SK-N-SH (cell line): Measurements from ENCODE around the gene GPR171. TPM values are rescaled to one million over a fixed set of nuclear protein-coding genes. Genes with fewer than 3 reads are reported as not detected.
"Not testable (repeated sequence)": the region's sequence is repeated elsewhere in the genome, so short reads cannot be mapped to it uniquely, and the experiment has no call there.

Experiments used
- CTCF ChIA-PET: fragments of 300-600, 350-600 bp; formaldehyde crosslinking; extraction: SDS; loops from one replicate; lab custom pipeline; 2021; lab: Yijun Ruan, JAX
- POLR2A ChIA-PET: fragments of 350-600 bp; sonication (Branson Sonifier 250); formaldehyde crosslinking; extraction: SDS; loops from one replicate; lab custom pipeline; 2020; ENCODE audit warnings: antibody characterized with exemption, inconsistent platforms; lab: Yijun Ruan, JAX
- DNase-seq: peaks from one replicate; pipeline ENCODE4 v3.0.0; 2012
- H2AFZ ChIP-seq: fragments of 200-600 bp; sonication (generic); 2 replicates; pipeline ENCODE4 v1.8.1; 2016; ENCODE audit warnings: antibody characterized with exemption, mild to moderate bottlenecking, low read depth
- H3F3A ChIP-seq: fragments of 200-600 bp; sonication (generic); replicated peaks from 2 replicates; pipeline ENCODE3; 2016; ENCODE audit warnings: antibody characterized with exemption, mild to moderate bottlenecking; ENCODE audit not compliant: insufficient read depth
- H3K27ac ChIP-seq, 2 experiments: fragments of 200-500 bp in 1 of 2; fragments of 200-600 bp in 1 of 2; sonication (Bioruptor generic) in 1 of 2; sonication (generic), shearing (Covaris generic) in 1 of 2; 2 replicates each; pipeline versions ENCODE4 v1.5.1 to v1.6.1; 2014 to 2016; ENCODE audit warnings: low read depth in 2 of 2, inconsistent platforms in 1 of 2, low read length in 1 of 2, mild to moderate bottlenecking in 1 of 2, mixed read lengths in 1 of 2
- H3K27me3 ChIP-seq: fragments of 200-600 bp; sonication (generic), shearing (Covaris generic); 2 replicates; pipeline ENCODE4 v1.6.1; 2016; ENCODE audit warnings: mixed run types; ENCODE audit not compliant: insufficient read depth
- H3K36me3 ChIP-seq, 2 experiments: fragments of 200-500 bp in 1 of 2; fragments of 200-600 bp in 1 of 2; sonication (Bioruptor generic) in 1 of 2; sonication (generic) in 1 of 2; replicated peaks in 1 of 2; 2 replicates each; pipeline versions ENCODE3 to v1.5.1; 2014 to 2016; ENCODE audit warnings: low read length in 1 of 2, mild to moderate bottlenecking in 1 of 2; ENCODE audit not compliant: insufficient read depth in 2 of 2, control insufficient read depth in 1 of 2
- H3K4me1 ChIP-seq, 2 experiments: fragments of 200-500 bp in 1 of 2; fragments of 200-600 bp in 1 of 2; sonication (Bioruptor generic) in 1 of 2; sonication (generic), shearing (Covaris generic) in 1 of 2; 2 replicates each; pipeline versions ENCODE4 v1.5.1 to v1.6.1; 2014 to 2016; ENCODE audit warnings: low read depth in 1 of 2, low read length in 1 of 2, mixed run types in 1 of 2; ENCODE audit not compliant: insufficient read depth in 2 of 2, control insufficient read depth in 1 of 2
- H3K4me2 ChIP-seq: fragments of 200-600 bp; sonication (generic), shearing (Covaris generic); 2 replicates; pipeline ENCODE4 v1.6.1; 2017; ENCODE audit warnings: mixed run types
- H3K4me3 ChIP-seq, 2 experiments: fragments of 200-500 bp in 1 of 2; fragments of 200-600 bp in 1 of 2; sonication (Bioruptor generic) in 1 of 2; sonication (generic), shearing (Covaris generic) in 1 of 2; 2 replicates each; pipeline versions ENCODE4 v1.5.1 to v1.8.1; 2014 to 2016; ENCODE audit warnings: low read depth in 2 of 2, inconsistent platforms in 1 of 2, low read length in 1 of 2, mild to moderate bottlenecking in 1 of 2, mixed read lengths in 1 of 2, moderate library complexity in 1 of 2
- H3K79me2 ChIP-seq: fragments of 200-600 bp; sonication (generic); 2 replicates; pipeline ENCODE4 v1.8.1; 2017; ENCODE audit warnings: mild to moderate bottlenecking; ENCODE audit not compliant: insufficient read depth
- H3K9ac ChIP-seq: fragments of 200-600 bp; sonication (generic); 2 replicates; pipeline ENCODE4 v1.6.1; 2017; ENCODE audit warnings: mixed run types
- H3K9me2 ChIP-seq: fragments of 200-600 bp; sonication (generic); 2 replicates; pipeline ENCODE4 v1.6.1; 2017; ENCODE audit warnings: mixed run types
- H3K9me3 ChIP-seq: fragments of 200-600 bp; sonication (generic); 2 replicates; pipeline ENCODE4 v1.6.1; 2017; ENCODE audit warnings: mixed run types, mild to moderate bottlenecking, moderate library complexity
- H4K20me1 ChIP-seq: fragments of 200-600 bp; sonication (generic); 2 replicates; pipeline ENCODE4 v1.6.1; 2017; ENCODE audit warnings: mild to moderate bottlenecking, mixed run types; ENCODE audit not compliant: insufficient read depth
- CHD2 ChIP-seq: fragments of 150-350 bp; IDR thresholded peaks from 2 replicates; pipeline ENCODE4 v1.6.1; 2018; ENCODE audit warnings: low read length; ENCODE audit not compliant: partially characterized antibody
- ELF1 ChIP-seq: IDR thresholded peaks from 2 replicates; pipeline ENCODE4 v1.4.0; 2012
- EP300 ChIP-seq, 2 experiments: IDR thresholded peaks; 2 replicates each; pipeline versions ENCODE4 v1.4.0 to v1.6.1; 2012; ENCODE audit warnings: borderline replicate concordance in 1 of 2, low read depth in 1 of 2, low read length in 1 of 2
- EZH2phosphoT487 ChIP-seq: fragments of 200-600 bp; sonication (generic); IDR thresholded peaks from 2 replicates; pipeline ENCODE4 v1.6.1; 2017; ENCODE audit warnings: low read depth, mixed run types, mild to moderate bottlenecking, antibody characterized with exemption, moderate library complexity, borderline replicate concordance
- FOXJ3 ChIP-seq: sonication (generic); formaldehyde crosslinking; IDR thresholded peaks from 2 replicates; pipeline ENCODE4 v1.5.1; 2020; ENCODE audit warnings: mild to moderate bottlenecking, missing genetic modification reagents
- JUND ChIP-seq: IDR thresholded peaks from 2 replicates; pipeline ENCODE4 v1.4.0; 2012
- MEF2A ChIP-seq: IDR thresholded peaks from 2 replicates; pipeline ENCODE4 v1.4.0; 2012; ENCODE audit warnings: low read depth, borderline replicate concordance
- MXI1 ChIP-seq: IDR thresholded peaks from 2 replicates; pipeline ENCODE4 v1.6.1; 2012; ENCODE audit warnings: mild to moderate bottlenecking, low read depth, low read length, improper control_type of control experiment
- NRF1 ChIP-seq: IDR thresholded peaks from 2 replicates; pipeline ENCODE4 v1.6.1; 2012; ENCODE audit warnings: low read depth, mild to moderate bottlenecking, low read length
- RCOR1 ChIP-seq: fragments of 150-350 bp; IDR thresholded peaks from 2 replicates; pipeline ENCODE4 v1.6.1; 2017; ENCODE audit warnings: antibody characterized with exemption, low read length
- RFX5 ChIP-seq: IDR thresholded peaks from 2 replicates; pipeline ENCODE4 v1.6.1; 2012; ENCODE audit warnings: mild to moderate bottlenecking, improper control_type of control experiment, low read length
- RXRA ChIP-seq: IDR thresholded peaks from 2 replicates; pipeline ENCODE4 v1.4.0; 2012; ENCODE audit warnings: low read depth, mild to moderate bottlenecking, borderline replicate concordance
- SIN3A ChIP-seq: IDR thresholded peaks from 2 replicates; pipeline ENCODE4 v1.6.1; 2012; ENCODE audit warnings: low read depth, mild to moderate bottlenecking, low read length, moderate library complexity, borderline replicate concordance
- SMC3 ChIP-seq: IDR thresholded peaks from 2 replicates; pipeline ENCODE4 v1.6.1; 2012; ENCODE audit warnings: low read depth, low read length, improper control_type of control experiment
- TAF1 ChIP-seq: IDR thresholded peaks from 2 replicates; pipeline ENCODE4 v1.6.1; 2012; ENCODE audit warnings: low read depth, mild to moderate bottlenecking, low read length, moderate library complexity, borderline replicate concordance
- TEAD4 ChIP-seq: IDR thresholded peaks from 2 replicates; pipeline ENCODE4 v1.4.0; 2012; ENCODE audit warnings: mild to moderate bottlenecking, borderline replicate concordance; ENCODE audit not compliant: insufficient read depth
- YY1 ChIP-seq: IDR thresholded peaks from 2 replicates; pipeline ENCODE4 v1.4.0; 2012; ENCODE audit warnings: low read depth, mild to moderate bottlenecking
- WGBS: methylation state at CpG from one replicate; pipeline ENCODE4 v1.1.6; 2017; ENCODE audit warnings: low lambda C conversion rate; 5-methylcytosine and 5-hydroxymethylcytosine counted together
- polyA plus RNA-seq, 3 experiments: library from polyadenylated mRNA; depleted of rRNA; stranded (reverse); fragments of >200 nt; gene quantifications; 2 replicates each; pipeline ENCODE4 v1.2.3, GENCODE V29; 2012
- TF ChIP-seq, protein P1 (sequence below): IDR thresholded peaks from 2 replicates; pipeline ENCODE4 v1.4.0; 2012; ENCODE audit warnings: low read depth, borderline replicate concordance

GPR171 gene
- polyA plus RNA-seq, 1 of the 3 experiments (the other 2 are of a cell fraction), result not detected

DNA sequence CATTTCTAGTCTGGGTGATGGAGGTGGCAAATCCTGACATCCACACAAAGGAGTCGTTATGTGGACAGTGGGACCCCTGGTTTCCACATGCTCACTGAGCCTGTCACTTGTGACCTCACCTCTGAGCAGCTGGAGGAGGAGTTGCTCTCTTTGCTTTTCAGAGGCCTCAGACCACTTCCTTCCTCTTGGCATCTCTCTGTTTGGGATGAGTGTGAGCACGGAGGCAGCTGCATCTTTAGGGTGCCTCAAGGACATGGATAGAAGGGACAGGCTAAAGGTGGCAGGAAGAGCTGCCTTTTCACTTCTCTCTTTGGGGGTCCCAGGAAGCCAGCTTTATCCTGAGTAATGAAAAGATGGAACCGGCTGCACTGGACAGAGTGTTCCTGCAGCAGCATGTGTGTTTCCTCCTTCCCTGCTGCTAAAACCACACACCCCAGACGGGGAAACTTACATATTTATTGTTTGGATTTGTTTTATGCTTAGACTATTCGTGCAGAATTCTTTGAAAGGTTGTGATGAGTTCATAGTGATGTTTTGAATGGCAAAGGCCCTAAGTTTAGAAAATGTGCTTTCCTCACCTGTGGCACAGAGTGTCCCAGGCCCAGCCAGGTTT lies 31.8 kb downstream of the GPR171 start:
- CTCF ChIA-PET, result interaction anchor here (1.9 to 6.5 kb wide), 2 partner anchors 56 to 107 kb away, joined by 10 to 106 read pairs; partner anchors contain the start of gene P2RY14
- H3K4me3 ChIP-seq, result no peak overlapping the region
- no peak for DNase-seq
- POLR2A ChIA-PET, result no interaction called here
- H3K4me1 ChIP-seq, result no peaks in the 10 kb centered on the region; a peak in 1 of 4 replicates
- H3K9ac ChIP-seq, result no peak overlapping the region
- no peaks in the 10 kb centered on the region for H4K20me1 ChIP-seq
- no peaks in the 10 kb centered on the region for H3K36me3 ChIP-seq
- H3K9me3 ChIP-seq, result no peaks in the 10 kb centered on the region
- no peak overlapping the region for H2AFZ ChIP-seq
- H3K79me2 ChIP-seq, result no peaks in the 10 kb centered on the region
- 0 out of 2 replicates have a peak, but pooled peaks cover 5% of the 10 kb centered on the region for H3K27me3 ChIP-seq
- TF ChIP-seq EP300 (IDR thresholded peaks at IDR 0.05; ENCODE audit: borderline replicate concordance in 1 of 2, low read depth in 1 of 2, low read length in 1 of 2) (no peak), CHD2 (no peak), EZH2phosphoT487 (no peak), MXI1 (no peak), SMC3 (no peak), JUND (no peak), RCOR1 (no peak), RXRA (no peak), TEAD4 (no peak), MEF2A (no peak), FOXJ3 (no peak), ELF1 (no peak), RFX5 (no peak), TAF1 (no peak), SIN3A (no peak), NRF1 (no peak), YY1 (no peak)
- TF ChIP-seq, protein P1, sequence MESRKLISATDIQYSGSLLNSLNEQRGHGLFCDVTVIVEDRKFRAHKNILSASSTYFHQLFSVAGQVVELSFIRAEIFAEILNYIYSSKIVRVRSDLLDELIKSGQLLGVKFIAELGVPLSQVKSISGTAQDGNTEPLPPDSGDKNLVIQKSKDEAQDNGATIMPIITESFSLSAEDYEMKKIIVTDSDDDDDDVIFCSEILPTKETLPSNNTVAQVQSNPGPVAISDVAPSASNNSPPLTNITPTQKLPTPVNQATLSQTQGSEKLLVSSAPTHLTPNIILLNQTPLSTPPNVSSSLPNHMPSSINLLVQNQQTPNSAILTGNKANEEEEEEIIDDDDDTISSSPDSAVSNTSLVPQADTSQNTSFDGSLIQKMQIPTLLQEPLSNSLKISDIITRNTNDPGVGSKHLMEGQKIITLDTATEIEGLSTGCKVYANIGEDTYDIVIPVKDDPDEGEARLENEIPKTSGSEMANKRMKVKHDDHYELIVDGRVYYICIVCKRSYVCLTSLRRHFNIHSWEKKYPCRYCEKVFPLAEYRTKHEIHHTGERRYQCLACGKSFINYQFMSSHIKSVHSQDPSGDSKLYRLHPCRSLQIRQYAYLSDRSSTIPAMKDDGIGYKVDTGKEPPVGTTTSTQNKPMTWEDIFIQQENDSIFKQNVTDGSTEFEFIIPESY, result no peak
- H3F3A ChIP-seq, result no peaks in the 10 kb centered on the region
- WGBS, result 70% methylated on average over 5 of the region's 5 CpGs
- H3K4me2 ChIP-seq, result no peak overlapping the region
- no peak overlapping the region for H3K27ac ChIP-seq
- no peaks in the 10 kb centered on the region for H3K9me2 ChIP-seq

DNA sequence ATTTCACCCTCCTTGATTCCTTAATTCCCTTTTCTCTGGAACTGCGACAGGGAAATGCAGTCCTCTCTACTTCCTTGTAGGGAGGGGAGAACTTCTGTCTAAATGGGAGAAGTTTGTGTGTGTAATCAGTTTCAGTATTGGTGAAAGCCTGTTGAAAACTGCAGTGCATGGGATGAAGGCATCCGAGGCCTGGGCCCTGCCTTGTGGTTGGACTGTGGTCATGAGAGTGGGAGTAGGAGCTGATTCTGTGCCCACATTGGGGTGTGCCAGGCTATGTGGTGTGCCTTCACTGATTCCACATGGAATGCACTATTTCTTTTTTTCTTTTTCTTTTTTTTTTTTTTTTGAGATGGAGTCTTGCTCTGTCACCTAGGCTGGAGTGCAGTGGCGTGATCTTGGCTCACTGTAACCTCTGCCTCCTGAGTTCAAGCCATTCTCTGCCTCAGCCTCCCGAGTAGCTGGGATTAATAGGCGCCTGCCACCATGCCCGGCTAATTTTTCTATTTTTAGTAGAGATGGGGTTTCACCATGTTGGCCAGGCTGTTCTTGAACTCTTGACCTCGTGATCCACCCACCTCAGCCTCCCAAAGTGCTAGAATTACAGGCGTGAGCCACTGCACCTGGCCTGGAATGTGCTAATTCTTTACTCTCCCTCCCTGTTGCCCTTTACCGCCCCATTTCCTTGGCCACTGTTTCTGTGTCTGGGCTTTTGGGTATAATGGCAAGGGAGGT lies 32.9 kb downstream of the GPR171 start:
- H4K20me1 ChIP-seq, H3K9ac ChIP-seq, H2AFZ ChIP-seq, H3K9me3 ChIP-seq, H3K9me2 ChIP-seq, H3K4me2 ChIP-seq, H3K4me3 ChIP-seq, POLR2A ChIA-PET, H3F3A ChIP-seq, H3K27me3 ChIP-seq, DNase-seq, H3K27ac ChIP-seq, H3K4me1 ChIP-seq, H3K36me3 ChIP-seq, H3K79me2 ChIP-seq: not testable (repeated sequence)
- CTCF ChIA-PET, result interaction anchor here (0.7 to 6.5 kb wide), 3 partner anchors 59 to 1214 kb away, joined by 3 to 106 read pairs (median 4); partner anchors contain the start of gene P2RY14
- 62% methylated on average over 9 of the region's 9 CpGs for WGBS
